Astrocyte (in vitro differentiated cells and primary cell): ENCODE data around the gene IBA57. TPM values are rescaled to one million over a fixed set of nuclear protein-coding genes. Genes with fewer than 3 reads are reported as not detected.

Experiments
- DNase-seq: peaks from one replicate; pipeline ENCODE4 v3.0.0-alpha.2; 2010; ENCODE audit warnings: low read depth
- FAIRE-seq: peaks from 2 replicates; lab custom pipeline; 2011; peaks lifted over from hg19 to GRCh38; lab: Jason Lieb, UNC
- H2AFZ ChIP-seq: 2 replicates; pipeline ENCODE4 v1.6.0; 2012; ENCODE audit warnings: low read depth, low read length, inconsistent platforms
- H3K27ac ChIP-seq: 2 replicates; pipeline ENCODE4 v1.5.1; 2011; ENCODE audit warnings: low read depth, low read length, inconsistent platforms
- H3K27me3 ChIP-seq: 2 replicates; pipeline ENCODE4 v1.6.0; 2011; ENCODE audit warnings: low read length, inconsistent platforms; ENCODE audit not compliant: insufficient read depth
- H3K36me3 ChIP-seq: 2 replicates; pipeline ENCODE4 v1.5.1; 2011; ENCODE audit warnings: low read length, inconsistent platforms; ENCODE audit not compliant: insufficient read depth
- H3K4me1 ChIP-seq: 2 replicates; pipeline ENCODE4 v1.5.1; 2011; ENCODE audit warnings: low read length, inconsistent platforms; ENCODE audit not compliant: insufficient read depth
- H3K4me2 ChIP-seq: 2 replicates; pipeline ENCODE4 v1.6.0; 2012; ENCODE audit warnings: low read length, inconsistent platforms
- H3K4me3 ChIP-seq: 2 replicates; pipeline ENCODE4 v1.5.1; 2011; ENCODE audit warnings: low read depth, mild to moderate bottlenecking, low read length, inconsistent platforms; ENCODE audit not compliant: insufficient read depth
- H3K79me2 ChIP-seq: 2 replicates; pipeline ENCODE4 v1.6.0; 2012; ENCODE audit warnings: mild to moderate bottlenecking, low read length, inconsistent platforms; ENCODE audit not compliant: insufficient read depth
- H3K9ac ChIP-seq: 2 replicates; pipeline ENCODE4 v1.6.0; 2012; ENCODE audit warnings: mild to moderate bottlenecking, low read length, inconsistent platforms
- H3K9me3 ChIP-seq: 2 replicates; pipeline ENCODE4 v1.5.1; 2012; ENCODE audit warnings: low read depth, mild to moderate bottlenecking, low read length, inconsistent platforms; ENCODE audit not compliant: insufficient read depth
- H4K20me1 ChIP-seq: 2 replicates; pipeline ENCODE4 v1.6.0; 2012; ENCODE audit warnings: low read length, inconsistent platforms; ENCODE audit not compliant: insufficient read depth
- H3K27ac Mint-ChIP-seq: one replicate; pipeline ENCODE4 v1.8.0; 2021; ENCODE audit warnings: mild to moderate bottlenecking, mixed read lengths; ENCODE audit not compliant: unreplicated experiment
- H3K27me3 Mint-ChIP-seq: one replicate; pipeline ENCODE4 v1.8.0; 2021; ENCODE audit warnings: low read depth, mixed read lengths; ENCODE audit not compliant: unreplicated experiment
- H3K36me3 Mint-ChIP-seq: one replicate; pipeline ENCODE4 v1.8.0; 2021; ENCODE audit warnings: low read depth, mixed read lengths; ENCODE audit not compliant: unreplicated experiment
- H3K4me1 Mint-ChIP-seq: one replicate; pipeline ENCODE4 v1.8.0; 2021; ENCODE audit warnings: low read depth, mixed read lengths; ENCODE audit not compliant: unreplicated experiment
- H3K4me3 Mint-ChIP-seq: one replicate; pipeline ENCODE4 v1.8.0; 2021; ENCODE audit warnings: mild to moderate bottlenecking, moderate library complexity, mixed read lengths; ENCODE audit not compliant: unreplicated experiment
- H3K9me3 Mint-ChIP-seq: one replicate; pipeline ENCODE4 v1.8.0; 2021; ENCODE audit warnings: mild to moderate bottlenecking, mixed read lengths; ENCODE audit not compliant: unreplicated experiment
- EZH2 ChIP-seq: IDR thresholded peaks from 2 replicates; pipeline ENCODE4 v1.6.1; 2012; ENCODE audit warnings: mild to moderate bottlenecking, low read length, inconsistent platforms; ENCODE audit not compliant: insufficient read depth
- total RNA-seq: library from RNA; stranded (reverse); gene quantifications from 2 replicates; pipeline ENCODE4 v1.2.1, GENCODE V29; 2021
- TF ChIP-seq, protein P1 (sequence below): IDR thresholded peaks from 2 replicates; pipeline ENCODE4 v1.5.1; 2011; ENCODE audit warnings: low read depth, mild to moderate bottlenecking, inconsistent platforms, low read length, moderate library complexity; ENCODE audit not compliant: insufficient read depth

IBA57 gene
- total RNA-seq, 1 donor from 2014 or later: 4.9 TPM

DNA sequence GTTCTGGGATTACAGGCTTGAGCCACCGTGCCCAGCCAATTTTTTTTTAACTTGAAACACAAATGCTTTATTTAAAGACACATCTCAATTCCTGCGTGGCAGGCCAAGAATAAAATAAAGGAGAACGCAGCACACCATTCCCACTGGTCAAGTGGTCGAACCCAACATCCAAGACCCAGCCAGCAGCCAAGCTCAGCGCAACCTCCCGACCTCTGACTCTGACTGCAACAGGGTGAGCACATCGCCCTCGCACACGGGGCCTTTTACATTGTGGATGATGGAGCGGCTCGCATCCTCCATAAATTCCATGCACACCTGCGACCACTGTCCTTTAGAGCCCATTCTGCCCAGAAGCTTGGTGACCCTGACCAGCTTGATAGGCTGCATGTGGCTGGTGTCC, 31.0 kb upstream of the IBA57 start:
- peaks cover 41% of the 10 kb centered on the region for H3K27me3 Mint-ChIP-seq

DNA sequence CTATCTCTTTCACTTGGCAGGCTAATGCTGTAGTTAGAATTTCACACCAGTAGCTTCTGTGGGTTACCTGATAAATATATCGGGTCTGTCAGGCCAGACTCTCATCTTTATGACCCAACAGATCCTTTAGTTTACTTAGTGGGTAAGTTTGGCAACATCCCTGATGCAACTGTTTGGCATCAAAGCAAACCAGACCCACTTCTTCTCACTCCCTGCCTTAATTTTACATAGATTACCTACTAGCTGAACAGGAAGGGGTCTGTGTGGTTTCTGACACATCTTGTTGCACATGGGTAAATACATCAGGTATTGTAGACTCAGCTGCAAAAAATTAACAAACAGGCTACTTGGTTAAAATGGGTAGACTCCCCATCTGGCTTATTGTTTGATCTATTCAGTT, 28.7 kb upstream of the IBA57 start:
- Histone ChIP-seq H3K79me2 (peaks cover 18% of the 10 kb centered on the region), H3K4me3 (no peak overlapping the region)
- peaks cover 35% of the 10 kb centered on the region for H3K27me3 Mint-ChIP-seq

More for the DNA sequence above, 31.0 kb upstream of the IBA57 start:
- Mint-ChIP-seq H3K4me1 (peaks cover 2% of the 10 kb centered on the region), H3K36me3 (no peaks in the 10 kb centered on the region), H3K9me3 (no peaks in the 10 kb centered on the region), H3K4me3 (no peak overlapping the region), H3K27ac (no peak overlapping the region)
- H3K9ac ChIP-seq: no peak overlapping the region
- H3K27me3 ChIP-seq: peaks cover 31% of the 10 kb centered on the region
- H3K4me2 ChIP-seq: no peak overlapping the region
- H3K4me3 ChIP-seq: no peak overlapping the region
- H3K79me2 ChIP-seq: no peaks in the 10 kb centered on the region
- no peak overlapping the region for H3K27ac ChIP-seq
- TF ChIP-seq, protein P1, sequence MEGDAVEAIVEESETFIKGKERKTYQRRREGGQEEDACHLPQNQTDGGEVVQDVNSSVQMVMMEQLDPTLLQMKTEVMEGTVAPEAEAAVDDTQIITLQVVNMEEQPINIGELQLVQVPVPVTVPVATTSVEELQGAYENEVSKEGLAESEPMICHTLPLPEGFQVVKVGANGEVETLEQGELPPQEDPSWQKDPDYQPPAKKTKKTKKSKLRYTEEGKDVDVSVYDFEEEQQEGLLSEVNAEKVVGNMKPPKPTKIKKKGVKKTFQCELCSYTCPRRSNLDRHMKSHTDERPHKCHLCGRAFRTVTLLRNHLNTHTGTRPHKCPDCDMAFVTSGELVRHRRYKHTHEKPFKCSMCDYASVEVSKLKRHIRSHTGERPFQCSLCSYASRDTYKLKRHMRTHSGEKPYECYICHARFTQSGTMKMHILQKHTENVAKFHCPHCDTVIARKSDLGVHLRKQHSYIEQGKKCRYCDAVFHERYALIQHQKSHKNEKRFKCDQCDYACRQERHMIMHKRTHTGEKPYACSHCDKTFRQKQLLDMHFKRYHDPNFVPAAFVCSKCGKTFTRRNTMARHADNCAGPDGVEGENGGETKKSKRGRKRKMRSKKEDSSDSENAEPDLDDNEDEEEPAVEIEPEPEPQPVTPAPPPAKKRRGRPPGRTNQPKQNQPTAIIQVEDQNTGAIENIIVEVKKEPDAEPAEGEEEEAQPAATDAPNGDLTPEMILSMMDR: no peak
- TF ChIP-seq EZH2: no peak
- no peaks in the 10 kb centered on the region for H3K9me3 ChIP-seq
- H4K20me1 ChIP-seq: no peaks in the 10 kb centered on the region
- H3K36me3 ChIP-seq: no peaks in the 10 kb centered on the region
- no peak overlapping the region for H2AFZ ChIP-seq
- no peaks in the 10 kb centered on the region for H3K4me1 ChIP-seq
- no peak for DNase-seq
- FAIRE-seq: no peak

DNA sequence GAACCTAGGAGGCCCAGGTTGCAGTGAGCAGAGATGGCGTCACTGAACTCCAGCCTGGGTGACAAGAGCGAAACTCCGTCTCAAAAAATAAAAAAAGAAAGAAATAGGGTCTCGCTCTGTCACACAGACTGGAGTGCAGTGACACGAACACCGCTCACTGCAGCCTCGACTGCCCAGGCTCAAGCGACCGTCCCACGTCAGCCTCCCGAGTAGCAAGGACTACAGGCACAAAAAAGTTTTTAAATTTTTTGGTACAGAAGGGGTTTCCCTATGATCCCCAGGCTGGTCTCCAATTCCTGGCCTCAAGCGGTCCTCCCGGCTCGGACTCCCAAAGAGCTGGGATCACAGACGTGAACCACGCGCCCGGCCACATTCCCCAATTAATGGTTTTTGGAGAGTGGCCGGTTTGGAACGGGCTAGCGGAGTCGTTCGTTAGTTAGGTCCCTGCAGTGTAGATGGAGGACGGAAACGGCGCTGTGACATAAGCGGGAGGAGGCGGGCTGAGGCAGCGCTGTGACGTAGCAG, 26.1 kb upstream of the IBA57 start:
- Histone ChIP-seq H3K4me3 (peak overlapping the region; percentile 88), H3K79me2 (peaks cover 44% of the 10 kb centered on the region), H4K20me1 (peaks cover 39% of the 10 kb centered on the region), H3K9me3 (no peaks in the 10 kb centered on the region), H3K27me3 (peaks cover 27% of the 10 kb centered on the region), H3K4me2 (peak overlapping the region; percentile 95), H3K27ac (peak overlapping the region; percentile 85), H3K9ac (peak overlapping the region; percentile 95), H3K36me3 (no peaks in the 10 kb centered on the region), H2AFZ (peak overlapping the region; percentile 67), H3K4me1 (peaks cover 20% of the 10 kb centered on the region)
- Mint-ChIP-seq H3K4me1 (peaks cover 20% of the 10 kb centered on the region), H3K27me3 (peaks cover 30% of the 10 kb centered on the region), H3K27ac (peak overlapping the region; percentile 93), H3K36me3 (peaks cover 3% of the 10 kb centered on the region), H3K4me3 (peak overlapping the region; percentile 92), H3K9me3 (peaks cover 2% of the 10 kb centered on the region)
- DNase-seq: no peak
- TF ChIP-seq EZH2: no peak
- TF ChIP-seq, protein P1: no peak
- no peak for FAIRE-seq

More for the DNA sequence above, 28.7 kb upstream of the IBA57 start:
- Histone ChIP-seq H3K27ac (no peak overlapping the region), H3K9ac (no peak overlapping the region), H3K4me2 (no peak overlapping the region), H3K36me3 (no peaks in the 10 kb centered on the region), H2AFZ (no peak overlapping the region), H3K4me1 (peaks cover 10% of the 10 kb centered on the region), H3K27me3 (peaks cover 31% of the 10 kb centered on the region), H4K20me1 (peaks cover 14% of the 10 kb centered on the region), H3K9me3 (no peaks in the 10 kb centered on the region)
- no peak overlapping the region for H3K4me3 Mint-ChIP-seq
- no peak overlapping the region for H3K27ac Mint-ChIP-seq
- no peak for TF ChIP-seq EZH2
- TF ChIP-seq, protein P1: no peak
- peaks cover under 1% of the 10 kb centered on the region for H3K4me1 Mint-ChIP-seq
- DNase-seq (no peak), FAIRE-seq (no peak)
- H3K36me3 Mint-ChIP-seq: no peaks in the 10 kb centered on the region
- peaks cover 2% of the 10 kb centered on the region for H3K9me3 Mint-ChIP-seq
